Effector CD4-positive, alpha-beta T cell (primary cell): ENCODE measurements around the gene GABRA6. TPM values are rescaled to one million over a fixed set of nuclear protein-coding genes. Genes with fewer than 3 reads are reported as not detected.
"Not testable (repeated sequence)": the region's sequence is repeated elsewhere in the genome, so short reads cannot be mapped to it uniquely, and the experiment has no call there.

Experiments
- DNase-seq: peaks from one replicate; pipeline ENCODE4 v3.0.0-alpha.2; 2020
- total RNA-seq: gene quantifications from one replicate; lab custom pipeline; 2026; lab: John Stamatoyannopoulos, UW

Gene GABRA6
- not detected for total RNA-seq

- no peak for DNase-seq
Observed at GRCh38 chr5:161685461-161685860, at the start of gene GABRA6. Gene GABRA6, plus strand, starts transcription at chr5:161685721. Its CDS starts 269 bp downstream, at chr5:161685990.

- no peak for DNase-seq
Observed at GRCh38 chr5:161637591-161637990, 47.9 kb upstream of the GABRA6 start.

- no peak for DNase-seq
Observed at GRCh38 chr5:161641444-161641843, 44.1 kb upstream of the GABRA6 start.

GRCh38 chr5:161645264-161645663 lies 40.3 kb upstream of the GABRA6 start:
- no peak for DNase-seq

GRCh38 chr5:161651926-161652325 lies 33.6 kb upstream of the GABRA6 start:
- not testable (repeated sequence) for DNase-seq

GRCh38 chr5:161660806-161661205 lies 24.7 kb upstream of the GABRA6 start:
- DNase-seq, result no peak

GRCh38 chr5:161663431-161663830 lies 22.1 kb upstream of the GABRA6 start:
- no peak for DNase-seq

- DNase-seq, result no peak
Observed at GRCh38 chr5:161676103-161676502, 9.4 kb upstream of the GABRA6 start.

GRCh38 chr5:161686149-161686548 lies 628 bp downstream of the GABRA6 start:
- no peak for DNase-seq

GRCh38 chr5:161686881-161687280 lies 1.4 kb downstream of the GABRA6 start:
- DNase-seq, result no peak

- no peak for DNase-seq
Observed at GRCh38 chr5:161687316-161687715, 1.8 kb downstream of the GABRA6 start.

GRCh38 chr5:161691911-161692310 lies 6.4 kb downstream of the GABRA6 start:
- no peak for DNase-seq

- no peak for DNase-seq
Observed at GRCh38 chr5:161697001-161697400, 11.5 kb downstream of the GABRA6 start.

GRCh38 chr5:161700065-161700464 lies 14.5 kb downstream of the GABRA6 start:
- no peak for DNase-seq

- no peak for DNase-seq
Observed at GRCh38 chr5:161703528-161703927, 18.0 kb downstream of the GABRA6 start.

- no peak for DNase-seq
Observed at GRCh38 chr5:161707382-161707781, 21.9 kb downstream of the GABRA6 start.

- no peak for DNase-seq
Observed at GRCh38 chr5:161709239-161709638, 23.7 kb downstream of the GABRA6 start.

GRCh38 chr5:161713042-161713441 lies 27.5 kb downstream of the GABRA6 start:
- DNase-seq, result no peak

- no peak for DNase-seq
Observed at GRCh38 chr5:161719157-161719556, 33.6 kb downstream of the GABRA6 start.

GRCh38 chr5:161720460-161720859 lies 34.9 kb downstream of the GABRA6 start:
- DNase-seq, result no peak

GRCh38 chr5:161734741-161735140 lies 49.2 kb downstream of the GABRA6 start:
- no peak for DNase-seq

- no peak for DNase-seq
Observed at GRCh38 chr5:161740433-161740832, 54.9 kb downstream of the GABRA6 start.

GRCh38 chr5:161744276-161744675 lies 58.8 kb downstream of the GABRA6 start:
- no peak for DNase-seq

- no peak for DNase-seq
Observed at GRCh38 chr5:161745392-161745791, 59.9 kb downstream of the GABRA6 start.

- no peak for DNase-seq
Observed at GRCh38 chr5:161751265-161751664, 65.7 kb downstream of the GABRA6 start.
